Adrenal gland (tissue), 5 donors: Measurements from ENCODE around the gene CCDC3.

ENCODE experiments used
- CTCF ChIP-seq, 6 experiments: fragments of 450-650 bp in 4 of 6; fragments of 200-600 bp in 2 of 6; sonication (generic) in 1 of 6; IDR thresholded peaks; 1 replicate in 5 of 6; 2 replicates in 1 of 6; pipeline versions ENCODE4 v1.5.1 to v1.8.0; 2016 to 2021; ENCODE audit warnings: antibody characterized with exemption in 6 of 6, mild to moderate bottlenecking in 2 of 6, moderate library complexity in 1 of 6
- POLR2A ChIP-seq, 2 donors: fragments of 450-650 bp; IDR thresholded peaks; one replicate each; pipeline ENCODE4 v1.6.1; 2017; ENCODE audit warnings: antibody characterized with exemption in 2 of 2, mild to moderate bottlenecking in 2 of 2, moderate library complexity in 1 of 2
- donor health status: DM: no; HTN: no; CAD: no.

GRCh38 chr10:12875100-12875499 is 126.4 kb downstream of the CCDC3 start:
- TF ChIP-seq POLR2A (IDR thresholded peaks at IDR 0.05), result no peak
- no peak for TF ChIP-seq CTCF (IDR thresholded peaks at IDR 0.05)
